Small intestine (tissue), 16 donors: ENCODE measurements around the gene FBXL22. TPM values are rescaled to one million over a fixed set of nuclear protein-coding genes. Genes with fewer than 3 reads are reported as not detected.

Experiments used
- DNase-seq, 2 donors: peaks; one replicate each; pipeline versions ENCODE4 v3.0.0 to v3.0.0-alpha.2; 2013
- FAIRE-seq: peaks from 2 replicates; lab custom pipeline; 2012; peaks lifted over from hg19 to GRCh38; lab: Jason Lieb, UNC
- H3K27ac ChIP-seq, 3 donors: one replicate each; pipeline ENCODE4 v1.5.1; 2013; ENCODE audit warnings: low read length in 2 of 3, mild to moderate bottlenecking in 2 of 3, control low read depth in 1 of 3, inconsistent platforms in 1 of 3, low read depth in 1 of 3, moderate library complexity in 1 of 3
- H3K27me3 ChIP-seq, 3 donors: one replicate each; pipeline ENCODE4 v1.6.1; 2013; ENCODE audit warnings: low read length in 3 of 3, inconsistent platforms in 1 of 3; ENCODE audit not compliant: control insufficient read depth in 3 of 3, insufficient read depth in 3 of 3
- H3K36me3 ChIP-seq, 3 donors: one replicate each; pipeline ENCODE4 v1.6.1; 2013; ENCODE audit warnings: low read length in 3 of 3, inconsistent platforms in 1 of 3, low read depth in 1 of 3, mild to moderate bottlenecking in 1 of 3, moderate library complexity in 1 of 3; ENCODE audit not compliant: control insufficient read depth in 3 of 3, insufficient read depth in 2 of 3
- H3K4me1 ChIP-seq, 3 donors: one replicate each; pipeline ENCODE4 v1.6.1; 2013; ENCODE audit warnings: low read length in 2 of 3, inconsistent platforms in 1 of 3, low read depth in 1 of 3, mild to moderate bottlenecking in 1 of 3, moderate library complexity in 1 of 3; ENCODE audit not compliant: control insufficient read depth in 3 of 3, insufficient read depth in 2 of 3
- H3K4me3 ChIP-seq, 3 donors: one replicate each; pipeline ENCODE4 v1.5.1; 2013; ENCODE audit warnings: low read length in 3 of 3, control low read depth in 1 of 3, inconsistent platforms in 1 of 3, low read depth in 1 of 3, mild to moderate bottlenecking in 1 of 3, moderate library complexity in 1 of 3
- H3K9me3 ChIP-seq, 2 donors: one replicate each; pipeline ENCODE4 v1.6.1; 2013; ENCODE audit warnings: low read depth in 1 of 2, low read length in 1 of 2; ENCODE audit not compliant: control insufficient read depth in 2 of 2, insufficient read depth in 1 of 2
- WGBS, 3 donors: extraction: QIAGEN DNeasy Blood & Tissue Kit; methylation state at CpG; one replicate each; pipeline ENCODE4 v1.1.7; 2013; 5-methylcytosine and 5-hydroxymethylcytosine counted together
- long read RNA-seq, 10 donors: transcript quantifications; one replicate each; lab custom pipeline, GENCODE V29; 2026
- polyA plus RNA-seq, 4 donors: library from polyadenylated mRNA; stranded (reverse) in 3 of 4; unstranded in 1 of 4; fragments of 200-250 nt in 3 of 4; fragments of 120-200 nt in 1 of 4; gene quantifications; one replicate each; pipeline versions ENCODE4 v1.2.1 to v1.2.3, GENCODE V29; 2013
- donor health status: healthy with polysubstance abuse.
- donor health status: control.
- donor health status: control.
- donor health status: Bipolar disorder and iron deficiency.
- donor health status: healthy.

The FBXL22 gene
- polyA plus RNA-seq, result 1 to 10 TPM in 2 of 4 donors, not detected in 2; 2.0 to 2.1 TPM
- long read RNA-seq, donor 1, result 0 reads
- long read RNA-seq, donor 2, result 0 reads
- long read RNA-seq, donor 3, partial matches to known transcripts, result 0 of 2 reads
- long read RNA-seq, donor 3, other reads (novel, unspliced or antisense), result 0 of 2 reads
- long read RNA-seq, donor 4, result 0 reads
- long read RNA-seq, donor 5, result 0 reads
- long read RNA-seq, donor 6, partial matches to known transcripts, result 0 of 2 reads
- long read RNA-seq, donor 6, other reads (novel, unspliced or antisense), result 0 of 2 reads
- long read RNA-seq, donor 7, transcript FBXL22-204 (2 exons, 729 nt), result major isoform, 27 of 34 reads
- long read RNA-seq, donor 7, partial matches to known transcripts, result 0 of 34 reads
- long read RNA-seq, donor 7, other reads (novel, unspliced or antisense), result 0 of 34 reads
- long read RNA-seq, donor 8, partial matches to known transcripts, result 0 of 1 reads
- long read RNA-seq, donor 8, other reads (novel, unspliced or antisense), result 0 of 1 reads
- long read RNA-seq, donor 9, result 0 reads
- long read RNA-seq, donor 10, transcript FBXL22-204 (2 exons, 729 nt), result major isoform, 7 of 11 reads
- long read RNA-seq, donor 10, partial matches to known transcripts, result 0 of 11 reads
- long read RNA-seq, donor 10, other reads (novel, unspliced or antisense), result 0 of 11 reads

- H3K27me3 ChIP-seq, result no peaks in the 10 kb centered on the region
- H3K27ac ChIP-seq, result peak within 1 kb of the TSS in 2 of 3 donors; percentile 65 to 88
- no peaks in the 10 kb centered on the region for H3K9me3 ChIP-seq
- peak within 1 kb of the TSS in 1 of 3 donors; percentile 14 for H3K4me3 ChIP-seq
- peaks cover 0 to 40% (median 7%) of the 10 kb centered on the region in 3 donors for H3K4me1 ChIP-seq
- peaks cover 0 to 18% (median 0%) of the 10 kb centered on the region in 3 donors for H3K36me3 ChIP-seq
- FAIRE-seq (no peak), DNase-seq (peak; percentile 27 to 39)
- WGBS, 3 donors, result 50 to 63% (median 63%) methylated on average over 22 to 23 of the region's 23 CpGs
These were observed at the start of gene FBXL22 for GRCh38 chr15:63597038-63597790. Gene FBXL22, plus strand, starts transcription at chr15:63597387. Its CDS starts 6 bp downstream, at chr15:63597393.

- no peak overlapping the region for H3K27ac ChIP-seq
These were observed 45.8 kb upstream of the FBXL22 start for GRCh38 chr15:63551400-63551799.

GRCh38 chr15:63553388-63553791 is 43.8 kb upstream of the FBXL22 start:
- H3K4me3 ChIP-seq, result no peak overlapping the region
- H3K36me3 ChIP-seq, result peaks cover 0 to 17% (median 9%) of the 10 kb centered on the region in 3 donors
- H3K4me1 ChIP-seq, result peaks cover 0 to 8% (median 2%) of the 10 kb centered on the region in 3 donors
- no peaks in the 10 kb centered on the region for H3K27me3 ChIP-seq
- no peaks in the 10 kb centered on the region for H3K9me3 ChIP-seq
- DNase-seq, result peak; percentile 55 to 73
- H3K27ac ChIP-seq, result peak overlapping the region in 1 of 3 donors; percentile 24
- FAIRE-seq, result no peak
- WGBS, 3 donors, result 3 to 14% (median 8%) methylated on average over 3 of the region's 3 CpGs

More at GRCh38 chr15:63551400-63551799, 45.8 kb upstream of the FBXL22 start:
- WGBS, 3 donors, result 70 to 85% (median 73%) methylated on average over 1 of the region's 1 CpG
- FAIRE-seq (no peak), DNase-seq (no peak)
- Histone ChIP-seq H3K27me3 (no peaks in the 10 kb centered on the region), H3K36me3 (peaks cover 0 to 7% (median 2%) of the 10 kb centered on the region in 3 donors), H3K4me1 (peaks cover 0 to 8% (median 2%) of the 10 kb centered on the region in 3 donors), H3K4me3 (no peak overlapping the region), H3K9me3 (no peaks in the 10 kb centered on the region)

GRCh38 chr15:63554337-63554927 is 42.8 kb upstream of the FBXL22 start:
- no peaks in the 10 kb centered on the region for H3K9me3 ChIP-seq
- WGBS, 3 donors, result 54 to 83% (median 69%) methylated on average over 2 of the region's 2 CpGs
- DNase-seq, result no peak
- no peak for FAIRE-seq
- H3K4me3 ChIP-seq, result no peak overlapping the region
- H3K36me3 ChIP-seq, result peaks cover 0 to 21% (median 9%) of the 10 kb centered on the region in 3 donors
- H3K27ac ChIP-seq, result no peak overlapping the region
- H3K4me1 ChIP-seq, result peaks cover 0 to 8% (median 2%) of the 10 kb centered on the region in 3 donors
- no peaks in the 10 kb centered on the region for H3K27me3 ChIP-seq

- peaks cover 0 to 8% (median 2%) of the 10 kb centered on the region in 3 donors for H3K4me1 ChIP-seq
- DNase-seq (no peak), FAIRE-seq (no peak)
- no peak overlapping the region for H3K27ac ChIP-seq
- H3K4me3 ChIP-seq, result no peak overlapping the region
- peaks cover 0 to 26% (median 13%) of the 10 kb centered on the region in 3 donors for H3K36me3 ChIP-seq
- no peaks in the 10 kb centered on the region for H3K9me3 ChIP-seq
- no peaks in the 10 kb centered on the region for H3K27me3 ChIP-seq
These were observed 41.7 kb upstream of the FBXL22 start for GRCh38 chr15:63555507-63555906.

GRCh38 chr15:63556246-63556645 is 40.9 kb upstream of the FBXL22 start:
- Histone ChIP-seq H3K27me3 (no peaks in the 10 kb centered on the region), H3K36me3 (peaks cover 0 to 29% (median 20%) of the 10 kb centered on the region in 3 donors), H3K4me3 (no peak overlapping the region), H3K4me1 (peaks cover 0 to 8% (median 2%) of the 10 kb centered on the region in 3 donors), H3K9me3 (no peaks in the 10 kb centered on the region), H3K27ac (no peak overlapping the region)
- WGBS, 3 donors, result 73 to 83% (median 73%) methylated on average over 6 of the region's 6 CpGs
- DNase-seq (no peak), FAIRE-seq (no peak)

GRCh38 chr15:63556736-63557135 is 40.5 kb upstream of the FBXL22 start:
- DNase-seq, result no peak
- Histone ChIP-seq H3K27ac (no peak overlapping the region), H3K4me3 (no peak overlapping the region), H3K27me3 (no peaks in the 10 kb centered on the region), H3K4me1 (peaks cover 0 to 8% (median 2%) of the 10 kb centered on the region in 3 donors), H3K9me3 (no peaks in the 10 kb centered on the region), H3K36me3 (peaks cover 3 to 33% (median 23%) of the 10 kb centered on the region in 3 donors)
- 98 to 99% (median 98%) methylated on average over 7 of the region's 7 CpGs for WGBS, 3 donors
- no peak for FAIRE-seq
